Measurements from ENCODE around the gene TDRD1. TPM values are rescaled to one million over a fixed set of nuclear protein-coding genes. Genes with fewer than 3 reads are reported as not detected.

Gene TDRD1
- total RNA-seq, 1 experiment from 2014 or later = not detected

- Histone ChIP-seq H3K27ac (ENCODE audit: low read depth, low read length, poor library complexity, severe bottlenecking) (no peak overlapping the region), H3K9me3 (ENCODE audit: low read depth, low read length, poor library complexity, severe bottlenecking) (no peaks in the 10 kb centered on the region), H3K4me1 (ENCODE audit: insufficient read depth, low read length, poor library complexity, severe bottlenecking) (no peaks in the 10 kb centered on the region), H3K4me3 (ENCODE audit: low read depth, low read length, poor library complexity, severe bottlenecking) (no peak overlapping the region), H3K36me3 (ENCODE audit: insufficient read depth, low read length, poor library complexity, severe bottlenecking) (no peaks in the 10 kb centered on the region), H3K27me3 (replicated peaks; ENCODE audit: insufficient read depth, low read depth, low read length, poor library complexity) (no peaks in the 10 kb centered on the region)
- DNase-seq (ENCODE audit: low spot score) = no peak
- TF ChIP-seq EZH2 (IDR thresholded peaks at IDR 0.05; ENCODE audit: borderline replicate concordance, low read depth, low read length, poor library complexity, severe bottlenecking) = no peak
- TF ChIP-seq CTCF (conservative IDR thresholded peaks at IDR 0.05; ENCODE audit: low read depth, low read length) = no peak
- CTCF ChIA-PET = no interaction called here
- intact Hi-C loops (cut with micrococcal nuclease; ENCODE audit: unreplicated experiment) = no loop called here
- BruUV-seq (replicated peaks) = no TSS peak
- POLR2A ChIA-PET (ENCODE audit: low non-redundant PET) = no interaction called here
Observed at GRCh38 chr10:114181971-114182370, 2.8 kb downstream of the TDRD1 start.

- TF ChIP-seq CTCF (conservative IDR thresholded peaks at IDR 0.05; ENCODE audit: low read depth, low read length) = no peak
- no peak for TF ChIP-seq EZH2 (IDR thresholded peaks at IDR 0.05; ENCODE audit: borderline replicate concordance, low read depth, low read length, poor library complexity, severe bottlenecking)
- Histone ChIP-seq H3K4me1 (ENCODE audit: insufficient read depth, low read length, poor library complexity, severe bottlenecking) (no peaks in the 10 kb centered on the region), H3K4me3 (ENCODE audit: low read depth, low read length, poor library complexity, severe bottlenecking) (no peak overlapping the region), H3K27me3 (replicated peaks; ENCODE audit: insufficient read depth, low read depth, low read length, poor library complexity) (no peaks in the 10 kb centered on the region), H3K9me3 (ENCODE audit: low read depth, low read length, poor library complexity, severe bottlenecking) (no peaks in the 10 kb centered on the region), H3K27ac (ENCODE audit: low read depth, low read length, poor library complexity, severe bottlenecking) (no peak overlapping the region), H3K36me3 (ENCODE audit: insufficient read depth, low read length, poor library complexity, severe bottlenecking) (no peaks in the 10 kb centered on the region)
- POLR2A ChIA-PET (ENCODE audit: low non-redundant PET) = no interaction called here
- DNase-seq (ENCODE audit: low spot score) = no peak
- no TSS peak for BruUV-seq (replicated peaks)
- intact Hi-C loops (cut with micrococcal nuclease; ENCODE audit: unreplicated experiment) = no loop called here
- CTCF ChIA-PET = no interaction called here
Observed at GRCh38 chr10:114183563-114183962, 4.4 kb downstream of the TDRD1 start.

GRCh38 chr10:114184276-114184675, 5.1 kb downstream of the TDRD1 start:
- POLR2A ChIA-PET (ENCODE audit: low non-redundant PET) = no interaction called here
- intact Hi-C loops (cut with micrococcal nuclease; ENCODE audit: unreplicated experiment) = no loop called here
- H3K9me3 ChIP-seq (ENCODE audit: low read depth, low read length, poor library complexity, severe bottlenecking) = no peaks in the 10 kb centered on the region
- H3K36me3 ChIP-seq (ENCODE audit: insufficient read depth, low read length, poor library complexity, severe bottlenecking) = no peaks in the 10 kb centered on the region
- no peak overlapping the region for H3K27ac ChIP-seq (ENCODE audit: low read depth, low read length, poor library complexity, severe bottlenecking)
- CTCF ChIA-PET = no interaction called here
- no peak for DNase-seq (ENCODE audit: low spot score)
- no TSS peak for BruUV-seq (replicated peaks)
- TF ChIP-seq CTCF (conservative IDR thresholded peaks at IDR 0.05; ENCODE audit: low read depth, low read length) (no peak), EZH2 (IDR thresholded peaks at IDR 0.05; ENCODE audit: borderline replicate concordance, low read depth, low read length, poor library complexity, severe bottlenecking) (no peak)
- H3K4me1 ChIP-seq (ENCODE audit: insufficient read depth, low read length, poor library complexity, severe bottlenecking) = no peaks in the 10 kb centered on the region
- no peaks in the 10 kb centered on the region for H3K27me3 ChIP-seq (replicated peaks; ENCODE audit: insufficient read depth, low read depth, low read length, poor library complexity)
- H3K4me3 ChIP-seq (ENCODE audit: low read depth, low read length, poor library complexity, severe bottlenecking) = no peak overlapping the region
